ENCODE results near the gene HOXA7. TPM values are rescaled to one million over a fixed set of nuclear protein-coding genes. Genes with fewer than 3 reads are reported as not detected.

Gene HOXA7
- total RNA-seq, 1 experiment from 2014 or later, result 21.7 TPM

DNA sequence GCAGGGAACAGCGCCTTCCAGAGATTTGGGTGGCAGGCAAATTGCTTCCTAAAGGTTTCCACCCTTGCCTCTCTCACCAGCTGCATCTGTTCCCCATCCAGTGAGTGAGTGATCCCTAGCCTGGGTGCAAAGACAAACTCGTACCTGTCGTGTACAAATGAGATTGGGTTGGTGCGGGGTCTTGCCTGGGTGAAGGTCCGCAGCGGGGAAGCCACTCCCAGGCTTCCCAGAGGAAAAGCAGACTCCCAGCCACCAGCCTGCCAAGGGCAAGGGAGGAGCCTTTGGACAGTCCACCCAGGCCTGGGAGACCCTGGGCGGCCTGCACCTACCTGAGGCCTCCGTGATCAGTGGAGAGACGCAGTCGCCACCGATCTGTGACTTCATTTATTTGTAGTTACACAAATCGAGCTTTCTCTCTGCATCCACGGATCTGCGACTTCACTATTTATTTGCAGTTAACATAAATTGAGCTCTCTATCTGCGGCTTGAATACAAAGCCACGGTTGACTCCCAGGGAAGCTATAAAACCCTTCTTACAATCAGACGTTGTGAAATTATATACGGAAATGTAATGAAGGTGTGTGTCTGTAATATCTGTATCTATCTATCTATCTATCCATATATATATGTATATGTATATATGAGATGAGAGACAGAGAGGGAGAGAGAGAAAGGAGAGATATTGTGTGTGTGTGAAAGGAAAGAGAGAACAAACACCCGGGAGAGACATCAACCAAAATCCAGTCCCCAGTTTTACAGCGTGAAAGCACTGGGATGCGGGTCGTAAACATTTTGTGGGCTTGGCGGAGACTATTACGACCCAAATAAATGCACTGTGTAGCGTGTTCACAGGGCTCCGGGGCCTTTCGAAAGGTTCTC is 3.0 kb upstream of the HOXA7 start:
- no peak for DNase-seq (ENCODE audit: low read depth)

DNA sequence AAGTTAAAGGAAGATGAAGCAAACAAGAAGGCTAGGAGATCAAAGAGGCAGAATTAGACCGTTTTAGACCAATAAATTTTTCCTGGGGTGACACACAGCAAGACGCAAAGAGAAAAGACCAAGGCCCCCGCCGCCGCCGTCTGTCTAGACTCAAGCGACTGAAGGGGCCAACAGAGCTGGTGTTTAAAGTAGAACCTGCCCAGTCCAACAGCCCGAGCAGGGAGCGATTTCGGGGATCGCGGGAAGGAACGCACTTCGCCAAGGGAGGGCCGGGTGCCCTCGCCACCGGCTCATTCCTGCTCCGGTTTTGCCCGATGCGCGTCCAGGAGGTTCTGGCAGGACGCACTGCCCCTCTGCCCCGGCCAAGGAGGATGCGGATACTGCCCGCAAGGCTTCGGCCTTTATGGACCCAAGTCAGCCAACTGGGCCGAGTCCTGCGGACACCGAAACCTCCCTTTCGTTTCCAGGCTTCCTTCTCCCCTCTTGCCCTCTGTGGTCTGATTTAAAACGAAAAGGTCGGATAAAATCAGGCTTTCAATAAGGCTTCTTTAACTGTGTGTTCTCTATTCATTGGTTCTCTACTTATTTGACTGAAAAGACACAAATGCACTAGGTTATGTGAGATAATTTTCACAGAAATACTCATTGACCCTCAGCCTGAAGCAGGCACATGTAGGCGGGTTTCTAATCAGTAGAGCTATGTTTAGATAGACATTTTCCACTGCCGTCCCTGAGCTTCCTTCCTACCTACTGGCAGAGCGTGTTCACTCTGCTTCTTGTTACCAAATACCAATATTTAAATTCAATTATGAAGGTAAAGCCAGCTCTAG is 2.2 kb upstream of the HOXA7 start:
- DNase-seq (ENCODE audit: low read depth), result no peak

DNA sequence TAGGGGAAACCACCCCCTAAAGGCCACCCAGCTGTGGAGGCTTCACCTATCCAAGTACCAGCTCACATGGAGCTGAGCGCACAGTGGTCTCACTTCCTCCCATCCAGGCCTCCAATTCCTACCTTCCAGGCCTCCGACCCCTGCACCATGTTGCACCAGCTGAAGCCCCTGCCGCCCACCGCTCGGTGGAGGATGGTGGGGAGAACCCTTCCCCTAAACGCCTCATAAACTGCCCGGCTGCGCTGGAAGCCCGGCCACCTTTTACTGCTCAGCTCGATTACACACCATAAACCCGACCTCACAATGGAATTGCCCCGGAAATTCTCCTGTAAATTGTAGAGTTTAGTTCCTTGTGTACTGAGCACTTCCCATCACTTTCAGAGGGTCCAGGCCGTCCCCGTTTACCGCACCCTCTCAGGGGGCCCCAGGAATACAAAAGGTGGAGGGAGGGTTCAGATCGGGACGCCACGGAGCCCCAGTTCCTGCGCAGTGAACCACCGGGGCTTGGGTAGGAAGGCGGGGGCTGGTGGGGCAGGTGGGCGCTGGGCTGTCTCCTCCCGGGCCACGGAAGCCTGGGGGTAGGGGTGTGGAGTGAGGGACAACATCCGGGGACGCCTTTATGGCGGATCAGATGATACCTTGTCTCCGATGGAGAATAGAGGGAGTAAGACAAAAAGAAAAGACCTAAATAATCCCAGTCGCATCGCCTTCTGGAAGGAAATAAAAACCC is 1.4 kb upstream of the HOXA7 start:
- no peak for DNase-seq (ENCODE audit: low read depth)

DNA sequence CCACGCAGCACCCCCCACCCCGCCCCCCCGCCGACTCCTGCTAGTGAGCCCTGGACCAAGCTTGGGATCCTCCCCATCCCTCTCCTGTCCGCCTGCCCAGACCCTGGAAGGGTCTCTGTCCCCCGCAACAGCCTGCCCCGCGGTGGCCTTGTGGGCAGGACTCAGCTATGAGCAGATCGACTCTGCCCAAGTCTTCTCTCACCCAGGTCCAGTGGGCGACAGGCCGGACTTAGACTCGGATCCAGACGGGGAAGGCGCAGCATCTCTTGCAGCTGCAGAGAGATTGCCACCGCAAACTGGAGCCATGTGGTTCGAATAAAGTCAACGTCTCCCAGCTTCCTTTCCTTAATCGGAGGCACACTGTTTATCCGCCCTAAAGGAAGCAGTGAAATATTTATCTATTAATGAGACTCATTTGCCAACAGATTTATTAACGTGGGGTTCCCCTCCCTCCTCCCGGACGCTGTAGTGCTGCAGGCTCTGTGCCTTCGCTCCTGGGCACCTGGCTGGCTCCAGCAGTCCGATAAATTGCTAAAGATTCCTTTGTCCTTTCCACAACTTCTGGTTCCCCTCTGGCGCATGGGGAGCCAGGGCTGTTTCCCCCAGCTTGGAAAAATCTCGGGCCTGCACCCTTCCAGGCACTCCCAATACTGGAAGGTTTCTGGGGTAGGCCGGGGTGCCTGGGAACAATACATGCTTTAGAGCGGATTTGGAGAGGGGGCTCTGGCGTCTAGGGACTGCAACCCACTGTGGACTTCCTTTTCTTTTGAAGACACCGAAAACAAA is 634 bp upstream of the HOXA7 start:
- DNase-seq (ENCODE audit: low read depth), result no peak

DNA sequence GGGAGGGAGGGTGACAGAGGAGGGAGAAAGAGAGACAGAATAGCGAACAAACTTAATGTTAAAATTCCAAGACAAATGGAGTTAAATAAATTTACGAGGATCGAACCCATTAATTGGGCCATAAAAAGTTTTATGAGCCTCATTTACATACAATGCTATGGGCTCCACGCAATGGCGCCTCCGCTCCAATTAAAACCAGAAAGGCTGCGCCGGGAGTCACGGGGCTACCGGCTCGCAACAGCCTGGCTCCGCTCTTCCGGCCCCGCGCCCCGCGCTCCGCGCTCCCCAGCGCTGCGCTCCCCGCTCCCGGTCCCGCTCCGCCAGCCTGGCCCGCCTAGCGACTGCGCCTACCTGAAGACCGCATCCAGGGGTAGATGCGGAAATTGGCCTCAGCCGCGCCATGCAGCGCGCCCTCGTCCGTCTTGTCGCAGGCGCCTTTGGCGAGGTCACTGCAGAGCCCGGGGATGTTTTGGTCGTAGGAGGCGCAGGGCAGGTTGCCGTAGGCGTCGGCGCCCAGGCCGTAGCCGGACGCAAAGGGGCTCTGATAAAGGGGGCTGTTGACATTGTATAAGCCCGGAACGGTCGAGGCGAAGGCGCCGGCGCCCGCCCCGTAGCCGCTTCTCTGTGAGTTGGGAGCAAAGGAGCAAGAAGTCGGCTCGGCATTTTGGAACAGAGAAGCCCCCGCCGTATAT is 513 bp downstream of the HOXA7 start:
- peak; percentile 78 for DNase-seq (ENCODE audit: low read depth)

DNA sequence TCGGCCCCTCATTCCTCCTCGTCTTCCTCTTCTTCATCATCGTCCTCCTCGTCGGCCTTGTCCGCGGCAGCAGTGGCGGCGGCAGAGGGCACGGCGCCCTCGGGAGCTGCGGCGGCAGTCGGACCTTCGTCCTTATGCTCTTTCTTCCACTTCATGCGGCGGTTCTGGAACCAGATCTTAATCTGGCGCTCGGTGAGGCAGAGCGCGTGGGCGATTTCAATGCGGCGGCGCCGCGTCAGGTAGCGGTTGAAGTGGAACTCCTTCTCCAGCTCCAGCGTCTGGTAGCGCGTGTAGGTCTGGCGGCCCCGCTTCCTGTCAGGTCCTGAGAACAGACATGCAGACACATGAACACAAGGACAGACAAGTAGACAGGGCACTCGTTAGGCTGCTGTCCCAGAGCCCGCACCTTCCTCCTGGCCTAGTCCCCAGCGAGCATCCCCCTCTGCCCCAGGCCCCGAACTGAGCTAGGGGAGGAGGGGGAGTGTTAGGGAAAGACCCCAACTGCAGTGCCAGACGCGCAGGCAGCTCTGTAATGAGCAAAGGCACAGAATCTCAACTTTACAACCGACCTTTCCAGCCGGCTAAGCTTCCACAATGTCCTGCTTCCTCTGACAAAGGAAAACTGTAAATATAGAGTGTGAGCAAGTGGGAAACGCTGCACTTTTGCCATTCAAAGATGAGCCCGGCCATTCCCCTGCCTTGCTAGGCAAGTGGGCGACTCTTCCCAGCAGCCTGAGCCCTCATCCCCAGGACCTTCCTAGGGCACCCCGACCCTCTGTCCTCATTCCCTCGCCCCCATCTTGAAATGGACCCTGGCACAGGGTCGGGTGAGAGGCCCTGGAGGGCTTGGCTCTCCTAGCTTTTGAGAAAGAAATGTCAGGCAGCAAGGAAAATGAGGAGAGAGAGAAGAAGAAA is 1.3 kb downstream of the HOXA7 start:
- DNase-seq (ENCODE audit: low read depth), result peak; percentile 83

DNA sequence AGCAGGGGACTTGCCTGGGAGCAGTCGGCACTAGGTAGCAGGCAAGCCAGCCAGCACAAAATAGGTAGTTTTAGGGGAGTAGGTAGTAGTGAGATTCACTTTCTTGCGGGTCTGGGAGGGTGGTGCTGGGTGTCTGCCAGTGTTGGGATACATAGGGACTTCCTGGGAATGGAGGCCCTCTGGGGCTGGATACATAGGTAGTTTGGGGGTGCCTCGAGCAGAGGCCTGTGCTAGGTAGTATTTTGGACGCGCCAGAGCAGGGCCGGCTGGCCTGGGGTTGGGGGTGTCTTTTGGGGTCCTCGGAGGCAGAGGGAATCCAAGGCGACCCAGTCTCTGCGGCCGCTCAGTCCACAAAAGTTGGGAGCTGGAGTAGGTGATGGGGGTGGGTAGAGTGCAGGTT is 2.1 kb downstream of the HOXA7 start:
- no peak for DNase-seq (ENCODE audit: low read depth)

DNA sequence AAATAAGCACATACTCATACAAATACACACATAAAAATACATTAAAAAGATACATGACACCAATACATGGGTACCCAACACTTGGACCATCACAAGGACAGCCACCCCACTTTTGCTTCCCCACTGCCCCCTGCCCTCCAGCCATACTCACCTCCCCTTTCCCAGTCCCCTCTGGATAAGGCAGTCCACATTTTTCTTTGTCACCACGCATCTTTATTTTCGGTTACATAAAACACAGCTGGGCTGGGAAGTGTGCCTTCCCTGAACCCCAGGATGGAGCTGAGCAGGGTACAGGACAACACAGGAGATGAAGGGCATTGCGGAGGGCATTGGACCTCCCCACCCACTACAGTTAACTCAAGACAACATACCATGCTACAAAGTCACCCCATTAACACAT is 2.9 kb downstream of the HOXA7 start:
- DNase-seq (ENCODE audit: low read depth), result no peak

DNA sequence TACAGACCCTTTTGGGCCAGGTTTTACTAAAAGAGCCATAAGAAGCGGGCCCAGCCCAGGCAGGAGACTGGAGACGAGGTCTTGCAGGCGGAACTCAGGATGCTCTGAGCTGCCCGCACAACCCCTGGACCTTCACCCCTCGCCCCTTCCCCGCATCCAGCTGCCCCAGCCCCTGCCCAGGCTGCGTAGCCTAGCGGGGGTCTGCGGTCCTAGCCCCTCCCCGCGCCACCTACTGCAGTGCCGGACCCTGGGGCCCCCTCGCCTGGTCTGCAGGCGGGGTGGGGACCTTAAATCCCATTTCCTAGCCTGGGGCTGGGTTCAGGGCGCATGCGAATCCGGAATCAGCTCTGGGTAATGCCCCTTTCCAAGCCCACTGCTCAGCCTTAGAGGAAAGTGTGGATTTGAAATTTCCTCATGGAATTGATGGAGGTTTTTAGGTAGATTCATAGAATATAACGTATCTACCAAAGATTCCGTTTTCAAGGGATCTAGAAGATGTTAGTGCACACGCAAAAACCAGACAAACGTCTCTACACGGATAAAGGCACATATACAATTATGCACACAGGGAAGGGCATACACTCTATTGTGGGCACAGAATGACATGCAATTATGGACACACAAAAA is 3.5 kb downstream of the HOXA7 start:
- no peak for DNase-seq (ENCODE audit: low read depth)

DNA sequence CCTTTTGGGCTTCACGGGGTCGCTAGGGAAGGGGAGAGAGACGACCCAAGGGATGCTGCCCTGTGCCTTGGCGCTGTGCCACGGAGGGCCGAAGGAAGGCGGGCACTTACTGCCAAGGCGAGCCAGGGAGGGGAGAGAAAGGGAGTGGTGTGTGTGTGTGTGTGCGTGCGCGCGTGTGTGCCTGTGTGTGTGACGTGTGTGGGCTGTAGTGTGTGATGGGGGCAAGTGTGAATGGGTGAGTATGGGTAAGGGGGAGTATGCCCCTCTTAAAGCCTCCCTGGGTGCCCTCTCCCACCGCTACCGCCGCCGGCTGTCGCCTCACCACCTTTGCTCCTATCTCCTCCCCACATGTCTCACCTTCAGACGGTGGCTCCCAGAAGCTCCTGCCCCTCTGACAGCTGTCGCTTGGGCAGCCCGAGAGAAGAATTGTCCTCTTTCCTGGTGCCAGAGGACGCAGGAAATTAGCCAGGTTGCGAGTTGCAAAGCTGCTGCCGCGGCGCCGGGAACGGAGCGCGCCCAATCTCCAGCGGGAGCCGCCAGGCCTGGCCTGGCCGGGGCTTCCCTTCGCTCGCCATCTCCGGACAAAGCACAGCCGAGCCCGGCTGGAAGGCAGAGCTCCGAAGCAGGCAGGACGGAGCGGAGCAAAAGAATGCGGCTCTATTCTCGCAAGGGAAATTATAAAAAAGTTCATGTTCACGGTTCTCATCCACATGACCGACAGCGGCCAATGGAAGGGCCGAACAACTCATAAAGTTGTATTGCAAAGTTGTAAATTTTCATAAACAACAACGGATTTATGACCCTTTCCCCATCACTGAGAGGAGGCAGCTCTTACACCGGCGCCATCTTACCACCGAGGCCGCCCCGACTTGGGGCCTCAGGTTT is 4.3 kb downstream of the HOXA7 start, which contains the start of gene HOXA3:
TSS of gene HOXA3 (minus strand) at position 653 of the 885 bp plus-strand sequence. CDS start 41,943 bp downstream, outside the sequence.
- DNase-seq (ENCODE audit: low read depth), result no peak

DNA sequence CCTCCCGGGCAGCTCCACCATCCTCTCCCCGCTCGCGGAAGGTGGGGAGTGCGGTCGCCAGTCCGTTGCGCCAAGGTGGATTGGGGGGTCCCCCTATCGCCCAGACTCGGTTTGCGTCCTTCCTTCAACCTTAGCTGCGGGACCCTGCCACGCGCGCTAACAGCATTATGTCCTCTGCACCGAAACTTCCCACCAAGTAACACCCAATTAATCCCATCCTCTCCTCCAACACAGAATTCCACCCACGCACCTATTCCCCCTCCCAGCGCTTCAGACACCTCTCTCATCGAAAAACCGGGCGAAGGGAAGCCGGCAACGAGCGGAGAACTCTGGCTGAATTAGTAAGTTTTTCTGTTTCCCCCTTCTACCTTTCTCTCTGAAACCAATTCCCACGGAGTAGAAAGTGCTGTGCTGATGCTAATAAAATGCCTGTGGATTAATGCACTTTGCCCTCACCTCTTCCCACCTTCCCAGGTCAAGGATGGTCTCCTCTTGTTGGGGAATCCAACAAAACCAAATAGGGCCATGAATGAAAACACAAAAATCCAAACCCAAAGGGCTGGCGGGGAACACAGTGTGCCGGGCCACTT is 5.0 kb downstream of the HOXA7 start:
- no peak for DNase-seq (ENCODE audit: low read depth)

DNA sequence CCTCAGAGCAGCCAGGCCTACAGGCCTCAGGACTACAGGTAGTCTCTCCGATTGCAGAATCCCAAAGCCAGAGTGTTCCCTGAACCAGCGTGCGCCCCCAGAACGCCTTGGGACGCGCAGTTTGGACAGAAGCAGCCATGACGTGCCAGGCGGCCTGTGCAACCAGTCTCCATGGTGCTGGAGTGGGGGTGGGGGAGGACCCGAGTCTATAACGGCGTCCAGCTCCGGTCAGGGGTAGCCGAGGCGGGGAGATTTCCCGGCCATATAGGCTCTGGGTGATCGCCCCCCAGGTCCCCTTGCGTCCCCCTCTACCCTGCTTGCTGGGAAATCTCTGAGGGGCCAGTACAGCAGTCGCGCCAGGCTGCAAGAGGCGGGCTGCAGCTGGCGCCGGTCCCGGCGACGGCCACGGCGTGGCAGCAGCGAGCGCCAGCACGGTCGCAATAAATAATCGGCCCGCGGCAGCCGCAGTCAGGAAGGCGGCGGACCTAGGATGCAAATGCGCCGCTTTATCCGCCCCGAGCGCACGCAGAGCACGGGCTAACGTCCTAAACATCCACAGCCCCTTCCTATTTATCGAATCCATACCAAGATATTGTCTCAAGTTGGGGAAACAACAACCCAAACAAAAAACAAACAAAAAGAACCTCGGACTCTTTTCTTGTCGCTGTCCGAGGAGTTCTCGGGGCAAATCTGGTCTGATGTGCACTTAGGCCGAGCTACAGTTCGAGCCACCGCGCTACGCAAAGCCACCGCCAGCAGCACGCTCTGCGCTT is 5.7 kb downstream of the HOXA7 start:
- peak; percentile 96 for DNase-seq (ENCODE audit: low read depth)

DNA sequence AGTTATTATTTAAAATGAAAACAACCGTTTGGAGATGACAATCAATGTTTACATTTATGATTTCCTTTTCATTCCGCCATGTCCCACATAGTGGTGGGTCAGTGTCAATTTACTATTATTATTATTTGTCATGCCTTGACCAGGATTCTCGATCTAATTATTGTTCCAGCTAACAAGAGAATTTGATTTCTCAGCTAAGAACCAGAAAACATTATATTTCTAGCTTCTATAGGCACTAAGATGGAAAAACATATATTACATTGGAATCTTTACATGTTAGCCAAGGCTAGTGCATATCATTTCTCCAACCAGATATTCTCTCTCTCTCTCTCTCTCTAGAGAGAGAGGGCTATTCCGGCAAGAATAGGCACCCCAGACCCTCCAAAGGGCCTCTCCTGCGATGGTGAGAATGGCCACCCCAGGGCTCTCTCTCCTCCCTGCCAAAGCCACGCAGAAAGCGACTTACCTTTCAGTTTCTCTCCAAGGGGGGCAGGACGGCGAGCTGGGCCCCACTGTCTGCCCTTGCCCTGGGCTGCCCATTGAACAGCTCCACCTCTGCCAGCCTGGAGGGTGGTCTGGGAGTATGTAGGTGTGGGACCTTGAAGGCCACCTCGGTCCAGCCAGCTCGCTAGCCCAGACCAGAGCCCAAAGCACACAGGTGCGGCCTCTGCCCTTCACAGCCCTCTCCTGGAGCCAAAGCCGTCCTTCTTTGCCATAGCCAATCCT is 6.5 kb downstream of the HOXA7 start:
- DNase-seq (ENCODE audit: low read depth), result peak; percentile 57

DNA sequence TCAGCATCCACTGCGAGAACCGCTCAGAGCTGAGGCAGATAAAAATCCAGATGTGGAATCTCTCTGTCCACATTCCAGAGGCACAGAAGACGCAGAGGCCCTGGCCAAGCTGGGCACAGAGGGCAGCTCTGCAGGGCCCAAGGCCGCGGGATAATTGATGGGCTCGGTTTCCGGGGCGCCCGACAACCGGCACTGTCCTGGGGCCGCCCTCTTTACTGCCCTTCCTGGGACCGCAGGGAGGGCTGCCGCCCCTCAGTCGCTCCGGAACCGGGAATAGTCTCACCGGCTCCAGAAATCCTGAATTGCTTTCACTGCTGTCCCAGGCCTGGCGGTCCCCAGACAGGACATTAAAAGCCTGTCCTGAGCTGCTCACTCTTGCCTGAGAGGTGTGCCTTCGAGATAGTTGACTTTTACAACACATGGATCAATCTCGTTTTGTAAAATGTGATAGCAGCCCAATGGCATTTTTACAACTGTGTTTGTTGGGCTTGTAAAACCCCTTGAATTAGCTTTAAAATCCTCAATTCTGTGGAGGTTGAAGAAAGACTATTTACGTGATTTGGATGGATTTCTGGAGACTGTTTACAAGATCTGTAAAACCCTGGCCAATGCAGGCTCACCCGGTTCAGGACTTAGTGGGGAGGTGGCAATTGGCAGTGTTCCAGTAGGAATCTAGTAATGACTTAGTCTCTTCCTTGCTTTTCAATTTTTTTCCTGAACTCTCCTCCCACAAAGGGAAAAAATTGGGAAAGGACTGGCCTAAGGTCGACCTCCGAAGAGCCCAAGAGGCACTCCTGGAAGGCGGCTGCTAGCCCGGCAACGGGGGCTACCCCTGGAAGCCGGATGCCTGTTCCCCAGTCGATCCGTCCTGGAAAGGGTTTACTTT is 7.5 kb downstream of the HOXA7 start:
- no peak for DNase-seq (ENCODE audit: low read depth)

Measured in Daoy (cell line).